Measurements from ENCODE around the gene KRTAP24-1.

The KRTAP24-1 gene

GRCh38 chr21:30233228-30234020 is 49.3 kb downstream of the KRTAP24-1 start:
- DNase-seq = no peak

GRCh38 chr21:30232011-30232410 is 50.7 kb downstream of the KRTAP24-1 start:
- no peak for DNase-seq
